ENCODE data around the gene PRKG1.

PRKG1 gene

DNA sequence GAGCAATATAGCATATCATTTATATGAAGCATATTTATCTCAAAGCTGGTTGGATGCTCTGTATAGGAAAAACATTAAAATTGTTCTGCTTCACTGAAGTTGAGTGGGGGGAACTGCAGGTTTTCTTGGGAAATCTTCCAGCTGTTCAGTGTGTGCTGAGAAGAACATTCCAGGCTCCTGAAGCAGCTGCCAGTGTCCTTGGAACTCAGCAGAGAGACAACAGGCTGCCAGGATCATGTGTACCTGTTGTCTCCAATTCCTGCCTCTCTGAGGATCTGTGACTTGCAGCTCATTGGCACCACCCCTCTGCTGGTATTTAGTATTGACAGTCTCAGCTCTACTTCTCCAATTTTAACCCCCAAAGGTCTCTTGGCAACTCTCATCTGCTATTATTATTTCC, 42.3 kb upstream of the PRKG1 start:
- no peak for TF ChIP-seq POLR2AphosphoS5 (IDR thresholded peaks at IDR 0.05; ENCODE audit: low read depth, low read length)
- TF ChIP-seq TAF1 (IDR thresholded peaks at IDR 0.05; ENCODE audit: borderline replicate concordance, insufficient read depth, low read length) = no peak
- TF ChIP-seq FOXP2 (optimal IDR thresholded peaks at IDR 0.05; ENCODE audit: borderline replicate concordance, extremely low read depth, extremely low read length, insufficient read depth) = no peak
- TF ChIP-seq, protein P1, sequence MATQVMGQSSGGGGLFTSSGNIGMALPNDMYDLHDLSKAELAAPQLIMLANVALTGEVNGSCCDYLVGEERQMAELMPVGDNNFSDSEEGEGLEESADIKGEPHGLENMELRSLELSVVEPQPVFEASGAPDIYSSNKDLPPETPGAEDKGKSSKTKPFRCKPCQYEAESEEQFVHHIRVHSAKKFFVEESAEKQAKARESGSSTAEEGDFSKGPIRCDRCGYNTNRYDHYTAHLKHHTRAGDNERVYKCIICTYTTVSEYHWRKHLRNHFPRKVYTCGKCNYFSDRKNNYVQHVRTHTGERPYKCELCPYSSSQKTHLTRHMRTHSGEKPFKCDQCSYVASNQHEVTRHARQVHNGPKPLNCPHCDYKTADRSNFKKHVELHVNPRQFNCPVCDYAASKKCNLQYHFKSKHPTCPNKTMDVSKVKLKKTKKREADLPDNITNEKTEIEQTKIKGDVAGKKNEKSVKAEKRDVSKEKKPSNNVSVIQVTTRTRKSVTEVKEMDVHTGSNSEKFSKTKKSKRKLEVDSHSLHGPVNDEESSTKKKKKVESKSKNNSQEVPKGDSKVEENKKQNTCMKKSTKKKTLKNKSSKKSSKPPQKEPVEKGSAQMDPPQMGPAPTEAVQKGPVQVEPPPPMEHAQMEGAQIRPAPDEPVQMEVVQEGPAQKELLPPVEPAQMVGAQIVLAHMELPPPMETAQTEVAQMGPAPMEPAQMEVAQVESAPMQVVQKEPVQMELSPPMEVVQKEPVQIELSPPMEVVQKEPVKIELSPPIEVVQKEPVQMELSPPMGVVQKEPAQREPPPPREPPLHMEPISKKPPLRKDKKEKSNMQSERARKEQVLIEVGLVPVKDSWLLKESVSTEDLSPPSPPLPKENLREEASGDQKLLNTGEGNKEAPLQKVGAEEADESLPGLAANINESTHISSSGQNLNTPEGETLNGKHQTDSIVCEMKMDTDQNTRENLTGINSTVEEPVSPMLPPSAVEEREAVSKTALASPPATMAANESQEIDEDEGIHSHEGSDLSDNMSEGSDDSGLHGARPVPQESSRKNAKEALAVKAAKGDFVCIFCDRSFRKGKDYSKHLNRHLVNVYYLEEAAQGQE (IDR thresholded peaks at IDR 0.05; ENCODE audit: insufficient read depth in 1 of 2, low read depth in 2 of 2, low read length in 2 of 2) = no peak
- no peak for TF ChIP-seq SIN3A (IDR thresholded peaks at IDR 0.05; ENCODE audit: borderline replicate concordance, insufficient read depth, low read length)

DNA sequence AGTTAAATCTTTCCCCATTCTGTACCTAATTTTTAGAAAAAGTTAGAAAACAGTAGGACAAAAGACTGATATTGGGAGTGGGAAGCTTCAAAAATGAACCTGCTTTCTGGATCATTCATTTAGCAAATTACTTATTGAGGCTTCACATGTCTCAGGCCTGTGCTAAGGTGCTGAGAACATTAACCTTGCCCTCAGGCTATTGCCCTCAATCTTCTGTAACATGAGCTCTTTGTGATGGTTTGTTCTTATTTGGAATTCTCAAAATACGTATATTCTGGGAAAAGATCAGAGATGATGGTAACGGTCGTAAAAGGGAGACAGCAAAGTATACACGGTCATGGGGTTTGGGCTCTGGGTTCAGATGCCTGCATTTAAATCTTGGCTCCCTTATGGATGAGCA, 39.5 kb upstream of the PRKG1 start:
- TF ChIP-seq, protein P1 (IDR thresholded peaks at IDR 0.05; ENCODE audit: insufficient read depth in 1 of 2, low read depth in 2 of 2, low read length in 2 of 2) = no peak
- TF ChIP-seq POLR2AphosphoS5 (IDR thresholded peaks at IDR 0.05; ENCODE audit: low read depth, low read length) (no peak), FOXP2 (optimal IDR thresholded peaks at IDR 0.05; ENCODE audit: borderline replicate concordance, extremely low read depth, extremely low read length, insufficient read depth) (no peak), TAF1 (IDR thresholded peaks at IDR 0.05; ENCODE audit: borderline replicate concordance, insufficient read depth, low read length) (no peak), SIN3A (IDR thresholded peaks at IDR 0.05; ENCODE audit: borderline replicate concordance, insufficient read depth, low read length) (no peak)

DNA sequence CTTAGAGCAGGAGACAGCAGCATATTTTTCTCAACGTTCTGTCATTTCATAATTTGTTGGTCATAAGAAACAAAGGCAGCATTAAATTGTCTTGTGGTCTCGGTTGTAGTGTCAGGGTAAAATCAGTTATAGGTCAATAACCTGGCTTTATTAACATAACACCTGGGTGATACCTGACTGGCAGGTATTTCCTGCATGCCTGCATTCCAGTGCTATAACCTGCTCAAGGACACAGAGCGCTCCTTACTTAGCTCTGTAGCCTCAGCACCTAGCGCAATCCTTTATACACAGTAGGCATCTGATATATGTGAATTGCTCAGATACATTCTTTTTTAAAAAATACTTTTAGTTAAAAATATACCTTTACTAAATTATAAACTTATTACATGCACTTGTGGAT, 38.9 kb upstream of the PRKG1 start:
- TF ChIP-seq, protein P1 (IDR thresholded peaks at IDR 0.05; ENCODE audit: insufficient read depth in 1 of 2, low read depth in 2 of 2, low read length in 2 of 2) = no peak
- no peak for TF ChIP-seq SIN3A (IDR thresholded peaks at IDR 0.05; ENCODE audit: borderline replicate concordance, insufficient read depth, low read length)
- TF ChIP-seq TAF1 (IDR thresholded peaks at IDR 0.05; ENCODE audit: borderline replicate concordance, insufficient read depth, low read length) = no peak
- TF ChIP-seq FOXP2 (optimal IDR thresholded peaks at IDR 0.05; ENCODE audit: borderline replicate concordance, extremely low read depth, extremely low read length, insufficient read depth) = no peak
- TF ChIP-seq POLR2AphosphoS5 (IDR thresholded peaks at IDR 0.05; ENCODE audit: low read depth, low read length) = no peak

DNA sequence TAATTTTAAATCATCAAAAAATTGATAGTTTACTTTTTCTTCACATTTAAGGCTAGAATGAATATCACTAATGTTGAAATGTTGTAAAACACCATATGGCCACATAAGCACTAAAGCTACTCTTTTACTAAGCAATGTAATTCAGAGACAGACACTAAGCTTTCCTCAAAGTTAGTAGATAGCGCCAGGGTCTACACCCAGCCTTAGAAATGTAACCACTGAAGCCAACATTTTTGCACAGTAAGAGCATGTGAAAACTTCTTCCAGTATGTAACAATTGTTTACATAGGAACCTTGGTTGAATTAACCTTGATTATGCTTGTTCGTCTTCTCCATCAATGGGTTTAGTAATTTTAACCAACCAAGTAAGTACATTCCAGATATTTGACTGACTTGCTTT, 28.4 kb upstream of the PRKG1 start:
- TF ChIP-seq, protein P1 (IDR thresholded peaks at IDR 0.05; ENCODE audit: insufficient read depth in 1 of 2, low read depth in 2 of 2, low read length in 2 of 2) = no peak
- no peak for TF ChIP-seq SIN3A (IDR thresholded peaks at IDR 0.05; ENCODE audit: borderline replicate concordance, insufficient read depth, low read length)
- no peak for TF ChIP-seq FOXP2 (optimal IDR thresholded peaks at IDR 0.05; ENCODE audit: borderline replicate concordance, extremely low read depth, extremely low read length, insufficient read depth)
- TF ChIP-seq POLR2AphosphoS5 (IDR thresholded peaks at IDR 0.05; ENCODE audit: low read depth, low read length) = no peak
- TF ChIP-seq TAF1 (IDR thresholded peaks at IDR 0.05; ENCODE audit: borderline replicate concordance, insufficient read depth, low read length) = no peak

DNA sequence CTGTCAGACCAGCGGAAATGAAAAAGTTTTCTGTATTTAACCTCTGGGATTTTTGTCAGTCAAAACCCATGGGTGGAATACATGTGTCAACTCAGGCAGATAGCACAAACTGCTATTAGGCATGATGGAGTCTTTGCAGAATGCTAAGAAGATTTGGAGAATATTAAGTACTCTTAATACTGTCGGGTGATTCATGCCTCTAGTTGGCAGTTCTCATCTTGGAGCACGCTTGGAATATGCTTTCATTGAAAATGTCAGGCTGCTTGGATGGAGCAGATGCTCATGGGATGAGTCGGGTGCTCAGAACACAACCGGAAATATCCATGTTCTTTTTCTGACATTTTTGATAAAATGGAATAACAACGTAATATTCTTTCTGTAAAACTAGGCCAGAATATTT, 27.6 kb upstream of the PRKG1 start:
- TF ChIP-seq, protein P1 (IDR thresholded peaks at IDR 0.05; ENCODE audit: insufficient read depth in 1 of 2, low read depth in 2 of 2, low read length in 2 of 2) = no peak
- TF ChIP-seq TAF1 (IDR thresholded peaks at IDR 0.05; ENCODE audit: borderline replicate concordance, insufficient read depth, low read length) (no peak), POLR2AphosphoS5 (IDR thresholded peaks at IDR 0.05; ENCODE audit: low read depth, low read length) (no peak), FOXP2 (optimal IDR thresholded peaks at IDR 0.05; ENCODE audit: borderline replicate concordance, extremely low read depth, extremely low read length, insufficient read depth) (no peak), SIN3A (IDR thresholded peaks at IDR 0.05; ENCODE audit: borderline replicate concordance, insufficient read depth, low read length) (no peak)
